Natural killer cell (primary cell): Measurements from ENCODE around the gene KRT82. TPM values are rescaled to one million over a fixed set of nuclear protein-coding genes. Genes with fewer than 3 reads are reported as not detected.

Experiments
- ATAC-seq, 3 donors: fragments of 150-1000 bp in 2 of 3; fragments of 200-7000 bp in 1 of 3; cut with Tn5 transposase; 1 replicate in 1 of 3; 2 replicates in 2 of 3; pipeline ENCODE4 v1.10.0; 2021; ENCODE audit warnings: mild to moderate bottlenecking in 2 of 3, moderate library complexity in 2 of 3
- DNase-seq, 2 donors: peaks; one replicate each; pipeline versions ENCODE4 v3.0.0 to v3.0.0-alpha.2; 2013 to 2021; ENCODE audit warnings: mixed read lengths in 1 of 2
- H3K27ac ChIP-seq: one replicate; pipeline ENCODE4 v1.5.1; 2013; ENCODE audit warnings: mild to moderate bottlenecking, low read length
- H3K27me3 ChIP-seq: one replicate; pipeline ENCODE4 v1.6.1; 2013; ENCODE audit warnings: low read length; ENCODE audit not compliant: control insufficient read depth, insufficient read depth
- H3K36me3 ChIP-seq: one replicate; pipeline ENCODE4 v1.6.1; 2013; ENCODE audit warnings: low read length; ENCODE audit not compliant: control insufficient read depth, insufficient read depth
- H3K4me1 ChIP-seq: one replicate; pipeline ENCODE4 v1.6.1; 2013; ENCODE audit warnings: low read length; ENCODE audit not compliant: control insufficient read depth, insufficient read depth
- H3K4me3 ChIP-seq: one replicate; pipeline ENCODE4 v1.5.1; 2013; ENCODE audit warnings: low read length
- H3K9me3 ChIP-seq: one replicate; pipeline ENCODE4 v1.6.1; 2013; ENCODE audit warnings: low read length; ENCODE audit not compliant: control insufficient read depth, insufficient read depth
- H3K27ac Mint-ChIP-seq, 2 donors: one replicate each; pipeline ENCODE4 v1.8.0; 2022; ENCODE audit warnings: mild to moderate bottlenecking in 2 of 2, mixed read lengths in 2 of 2, moderate library complexity in 1 of 2
- H3K27me3 Mint-ChIP-seq, 2 donors: one replicate each; pipeline ENCODE4 v1.8.0; 2022; ENCODE audit warnings: low read depth in 2 of 2, mixed read lengths in 2 of 2
- H3K36me3 Mint-ChIP-seq: one replicate; pipeline ENCODE4 v1.8.0; 2022; ENCODE audit warnings: mixed read lengths
- H3K4me1 Mint-ChIP-seq, 2 donors: one replicate each; pipeline ENCODE4 v1.8.0; 2022; ENCODE audit warnings: mixed read lengths in 2 of 2
- H3K4me3 Mint-ChIP-seq: one replicate; pipeline ENCODE4 v1.8.0; 2022; ENCODE audit warnings: mild to moderate bottlenecking, moderate library complexity, mixed read lengths
- H3K9me3 Mint-ChIP-seq, 2 donors: one replicate each; pipeline ENCODE4 v1.8.0; 2022; ENCODE audit warnings: mixed read lengths in 2 of 2
- WGBS: methylation state at CpG from one replicate; pipeline ENCODE4 v1.1.7; 2013; ENCODE audit warnings: missing lambda C conversion rate; ENCODE audit not compliant: insufficient coverage; 5-methylcytosine and 5-hydroxymethylcytosine counted together
- intact Hi-C: fragments of 100-400 bp; cut with micrococcal nuclease; formaldehyde crosslinking; loops from one replicate; pipeline ENCODE4 v1.14.2; 2022
- total RNA-seq, 4 donors: library from RNA; stranded (reverse); fragments of 120-200 nt in 1 of 4; gene quantifications; one replicate each; pipeline versions ENCODE4 v1.2.3 to v1.2.4, GENCODE V29; 2013 to 2022
- TF ChIP-seq, protein P1 (sequence below): fragments of 200-600 bp; IDR thresholded peaks from one replicate; pipeline ENCODE4 v1.8.0; 2022; ENCODE audit warnings: antibody characterized with exemption

KRT82 gene
- total RNA-seq, 3 donors from 2014 or later (not counting 1 experiment from before 2014, with no cell fraction given) = not detected

DNA sequence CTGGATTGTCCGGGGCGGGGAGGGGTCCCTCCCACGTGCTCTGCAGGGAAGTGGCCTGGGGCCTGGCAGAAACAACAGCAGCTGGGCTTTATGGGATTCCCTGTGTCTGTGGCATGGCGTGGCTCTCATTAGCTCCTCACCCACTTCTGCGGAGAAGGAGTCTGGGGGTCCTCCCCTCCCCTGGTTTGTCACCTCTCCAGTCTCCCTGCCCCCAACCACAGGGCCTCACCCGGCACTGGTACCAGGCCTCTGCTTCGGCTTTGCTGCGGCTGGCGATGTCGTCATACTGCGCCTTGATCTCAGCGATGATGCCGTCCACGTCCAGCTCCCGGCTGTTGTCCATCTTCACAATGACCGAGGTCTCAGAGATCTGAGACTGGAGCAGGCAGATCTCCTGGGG lies 6.4 kb downstream of the KRT82 start:
- Mint-ChIP-seq H3K9me3 (no peaks in the 10 kb centered on the region), H3K27me3 (peaks cover 18 to 20% of the 10 kb centered on the region in 2 donors), H3K27ac (no peak overlapping the region), H3K4me1 (peaks cover 0 to 6% of the 10 kb centered on the region in 2 donors), H3K4me3 (no peak overlapping the region), H3K36me3 (no peaks in the 10 kb centered on the region)
- H3K4me1 ChIP-seq = no peaks in the 10 kb centered on the region
- H3K4me3 ChIP-seq = no peak overlapping the region
- H3K27me3 ChIP-seq = no peaks in the 10 kb centered on the region
- no peak for ATAC-seq
- H3K36me3 ChIP-seq = no peaks in the 10 kb centered on the region
- 95% methylated on average over 16 of the region's 16 CpGs for WGBS
- no peak for DNase-seq
- intact Hi-C loops = no loop called here
- TF ChIP-seq, protein P1, sequence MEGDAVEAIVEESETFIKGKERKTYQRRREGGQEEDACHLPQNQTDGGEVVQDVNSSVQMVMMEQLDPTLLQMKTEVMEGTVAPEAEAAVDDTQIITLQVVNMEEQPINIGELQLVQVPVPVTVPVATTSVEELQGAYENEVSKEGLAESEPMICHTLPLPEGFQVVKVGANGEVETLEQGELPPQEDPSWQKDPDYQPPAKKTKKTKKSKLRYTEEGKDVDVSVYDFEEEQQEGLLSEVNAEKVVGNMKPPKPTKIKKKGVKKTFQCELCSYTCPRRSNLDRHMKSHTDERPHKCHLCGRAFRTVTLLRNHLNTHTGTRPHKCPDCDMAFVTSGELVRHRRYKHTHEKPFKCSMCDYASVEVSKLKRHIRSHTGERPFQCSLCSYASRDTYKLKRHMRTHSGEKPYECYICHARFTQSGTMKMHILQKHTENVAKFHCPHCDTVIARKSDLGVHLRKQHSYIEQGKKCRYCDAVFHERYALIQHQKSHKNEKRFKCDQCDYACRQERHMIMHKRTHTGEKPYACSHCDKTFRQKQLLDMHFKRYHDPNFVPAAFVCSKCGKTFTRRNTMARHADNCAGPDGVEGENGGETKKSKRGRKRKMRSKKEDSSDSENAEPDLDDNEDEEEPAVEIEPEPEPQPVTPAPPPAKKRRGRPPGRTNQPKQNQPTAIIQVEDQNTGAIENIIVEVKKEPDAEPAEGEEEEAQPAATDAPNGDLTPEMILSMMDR = no peak
- H3K9me3 ChIP-seq = no peaks in the 10 kb centered on the region
- H3K27ac ChIP-seq = no peak overlapping the region

DNA sequence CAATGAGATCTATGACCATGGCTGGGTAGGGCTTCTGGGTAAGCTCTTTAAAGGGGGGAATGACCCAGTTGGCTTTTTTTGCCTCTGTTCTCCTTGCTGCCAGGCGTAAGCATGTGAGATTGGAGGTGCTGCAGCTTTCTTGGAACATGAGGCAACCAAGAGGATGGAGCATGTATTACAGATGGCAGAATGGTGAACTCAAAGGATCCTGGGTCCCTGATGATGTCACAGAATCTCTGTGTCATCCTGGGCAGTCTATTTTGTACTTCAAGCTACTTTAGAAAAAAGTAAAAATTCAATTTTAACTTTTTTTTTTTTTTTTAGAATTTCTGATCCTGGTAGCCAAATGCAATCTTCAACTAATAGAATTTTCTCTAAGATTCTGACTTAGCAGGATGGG lies 8.0 kb downstream of the KRT82 start:
- intact Hi-C loops = no loop called here
- peaks cover 18 to 20% of the 10 kb centered on the region in 2 donors for H3K27me3 Mint-ChIP-seq
- H3K4me1 Mint-ChIP-seq = peaks cover 0 to 6% of the 10 kb centered on the region in 2 donors
- ATAC-seq = no peak
- H3K36me3 Mint-ChIP-seq = no peaks in the 10 kb centered on the region
- Histone ChIP-seq H3K36me3 (no peaks in the 10 kb centered on the region), H3K9me3 (no peaks in the 10 kb centered on the region), H3K27me3 (no peaks in the 10 kb centered on the region), H3K4me1 (no peaks in the 10 kb centered on the region), H3K27ac (no peak overlapping the region), H3K4me3 (no peak overlapping the region)
- H3K9me3 Mint-ChIP-seq = no peaks in the 10 kb centered on the region
- no peak overlapping the region for H3K4me3 Mint-ChIP-seq
- DNase-seq = no peak
- TF ChIP-seq, protein P1 = no peak
- H3K27ac Mint-ChIP-seq = no peak overlapping the region
- WGBS = 95% methylated on average over 1 of the region's 1 CpG

GRCh38 chr12:52396656-52397055 lies 9.5 kb downstream of the KRT82 start:
- Mint-ChIP-seq H3K27me3 (peaks cover 11 to 14% of the 10 kb centered on the region in 2 donors), H3K27ac (no peak overlapping the region), H3K9me3 (no peaks in the 10 kb centered on the region), H3K4me1 (no peaks in the 10 kb centered on the region), H3K36me3 (no peaks in the 10 kb centered on the region), H3K4me3 (no peak overlapping the region)
- Histone ChIP-seq H3K4me1 (no peaks in the 10 kb centered on the region), H3K36me3 (no peaks in the 10 kb centered on the region), H3K27me3 (no peaks in the 10 kb centered on the region), H3K27ac (no peak overlapping the region), H3K9me3 (no peaks in the 10 kb centered on the region), H3K4me3 (no peak overlapping the region)
- intact Hi-C loops = no loop called here
- no peak for ATAC-seq
- TF ChIP-seq, protein P1 = no peak
- no peak for DNase-seq
- WGBS = 79% methylated on average over 8 of the region's 8 CpGs

GRCh38 chr12:52395761-52396434 lies 10.2 kb downstream of the KRT82 start:
- H3K9me3 Mint-ChIP-seq = no peaks in the 10 kb centered on the region
- no peak overlapping the region for H3K4me3 Mint-ChIP-seq
- TF ChIP-seq, protein P1 = no peak
- H3K4me3 ChIP-seq = no peak overlapping the region
- H3K27ac Mint-ChIP-seq = no peak overlapping the region
- DNase-seq = peak in 1 of 2 donors; percentile 24
- H3K36me3 Mint-ChIP-seq = no peaks in the 10 kb centered on the region
- intact Hi-C loops = no loop called here
- H3K27me3 ChIP-seq = no peaks in the 10 kb centered on the region
- H3K36me3 ChIP-seq = no peaks in the 10 kb centered on the region
- peak in 1 of 3 donors; percentile 33 for ATAC-seq
- H3K27ac ChIP-seq = no peak overlapping the region
- WGBS = 78% methylated on average over 20 of the region's 20 CpGs
- H3K4me1 Mint-ChIP-seq = no peaks in the 10 kb centered on the region
- no peaks in the 10 kb centered on the region for H3K9me3 ChIP-seq
- H3K4me1 ChIP-seq = no peaks in the 10 kb centered on the region
- peaks cover 11 to 14% of the 10 kb centered on the region in 2 donors for H3K27me3 Mint-ChIP-seq
